GM12878 (cell line): ENCODE results near the gene UNCX. TPM values are rescaled to one million over a fixed set of nuclear protein-coding genes. Genes with fewer than 3 reads are reported as not detected.

Experiments used
- ATAC-seq: fragments of 200-7000 bp; cut with Tn5 transposase; 3 replicates; pipeline ENCODE4 v1.9.1; 2020; ENCODE audit warnings: mild to moderate bottlenecking, moderate library complexity
- BruUV-seq: library from RNA; stranded (reverse); fragments of 400-500 nt; replicated peaks from 2 replicates; lab custom pipeline; 2021; lab: Mats Ljungman, UMichigan
- CTCF ChIA-PET: fragments of 300-600 bp; sonication (Branson Sonifier 250); formaldehyde crosslinking; extraction: SDS; loops from one replicate; lab custom pipeline; 2021; ENCODE audit warnings: inconsistent platforms; lab: Yijun Ruan, JAX
- POLR2A ChIA-PET: fragments of 350-600 bp; formaldehyde crosslinking; extraction: SDS; loops from one replicate; lab custom pipeline; 2021; ENCODE audit warnings: inconsistent platforms; lab: Charles Lee
- RAD21 ChIA-PET: fragments of 300-600 bp; sonication (Branson Sonifier 250); formaldehyde crosslinking; loops from one replicate; lab custom pipeline; 2023; ENCODE audit warnings: antibody characterized with exemption; ENCODE audit not compliant: unreplicated experiment; lab: Charles Lee
- SMC1A ChIA-PET: fragments of 300-600 bp; sonication (Branson Sonifier 250); formaldehyde crosslinking; loops from one replicate; lab custom pipeline; 2023; ENCODE audit not compliant: unreplicated experiment, uncharacterized antibody; lab: Charles Lee
- DNase-seq: peaks from one replicate; pipeline ENCODE4 v3.0.0-alpha.2; 2011; ENCODE audit warnings: low read depth, low spot score
- FAIRE-seq: peaks from 3 replicates; lab custom pipeline; 2011; peaks lifted over from hg19 to GRCh38; lab: Jason Lieb, UNC
- H2AFZ ChIP-seq: 2 replicates; pipeline ENCODE4 v1.6.0; 2011; ENCODE audit warnings: low read depth, low read length, control low read depth; ENCODE audit not compliant: control insufficient read depth
- H3K27ac ChIP-seq: 2 replicates; pipeline ENCODE4 v1.5.1; 2011; ENCODE audit warnings: control low read depth; ENCODE audit not compliant: control insufficient read depth, insufficient read depth
- H3K27me3 ChIP-seq, 2 experiments: replicated peaks in 1 of 2; 2 replicates each; pipeline versions ENCODE4 v1.6.0 to v1.6.1; 2011; ENCODE audit warnings: low read length in 1 of 2; ENCODE audit not compliant: control insufficient read depth in 2 of 2, insufficient read depth in 2 of 2
- H3K36me3 ChIP-seq, 2 experiments: 2 replicates each; pipeline ENCODE4 v1.5.1; 2011; ENCODE audit warnings: low read length in 1 of 2; ENCODE audit not compliant: control insufficient read depth in 2 of 2, insufficient read depth in 2 of 2
- H3K4me1 ChIP-seq: 2 replicates; pipeline ENCODE4 v1.6.1; 2011; ENCODE audit warnings: mild to moderate bottlenecking, low read length, moderate library complexity, mixed read lengths; ENCODE audit not compliant: control insufficient read depth, insufficient read depth
- H3K4me2 ChIP-seq: 2 replicates; pipeline ENCODE4 v1.6.0; 2011; ENCODE audit warnings: control low read depth; ENCODE audit not compliant: control insufficient read depth, insufficient read depth
- H3K4me3 ChIP-seq: fragments of 200-600 bp; sonication (generic); 2 replicates; pipeline ENCODE4 v1.5.1; 2016
- H3K79me2 ChIP-seq: 2 replicates; pipeline ENCODE4 v1.6.0; 2011; ENCODE audit warnings: low read length; ENCODE audit not compliant: control insufficient read depth, insufficient read depth
- H3K9ac ChIP-seq: 2 replicates; pipeline ENCODE4 v1.8.0; 2011; ENCODE audit warnings: low read length, control low read depth, mixed read lengths; ENCODE audit not compliant: control insufficient read depth, insufficient read depth
- H3K9me3 ChIP-seq: replicated peaks from 3 replicates; pipeline ENCODE4 v1.5.1; 2011; ENCODE audit warnings: mild to moderate bottlenecking, low read length; ENCODE audit not compliant: control insufficient read depth, insufficient read depth
- H4K20me1 ChIP-seq: 2 replicates; pipeline ENCODE4 v1.6.0; 2011; ENCODE audit not compliant: control insufficient read depth, insufficient read depth
- ELK1 ChIP-seq: IDR thresholded peaks from 2 replicates; pipeline ENCODE4 v1.6.1; 2012; ENCODE audit warnings: low read depth, low read length, improper control_type of control experiment
- ETV6 ChIP-seq, 2 experiments: fragments of 450-650 bp in 1 of 2; IDR thresholded peaks in 1 of 2; conservative IDR thresholded peaks in 1 of 2; 2 replicates each; pipeline ENCODE4 v1.6.1; 2014; ENCODE audit warnings: antibody characterized with exemption in 1 of 2, borderline replicate concordance in 1 of 2, low read depth in 1 of 2, mild to moderate bottlenecking in 1 of 2, moderate library complexity in 1 of 2
- JUNB ChIP-seq: IDR thresholded peaks from 2 replicates; pipeline ENCODE4 v1.6.1; 2016; ENCODE audit warnings: antibody characterized with exemption, mild to moderate bottlenecking
- YBX1 ChIP-seq: fragments of 450-650 bp; IDR thresholded peaks from 2 replicates; pipeline ENCODE4 v1.6.1; 2016; ENCODE audit warnings: antibody characterized with exemption
- WGBS: methylation state at CpG from one replicate; pipeline ENCODE4 v1.1.6; 2016; ENCODE audit warnings: low lambda C conversion rate; ENCODE audit not compliant: insufficient replicate concordance, insufficient coverage; ENCODE audit errors: missing lambda C conversion rate; 5-methylcytosine and 5-hydroxymethylcytosine counted together
- in situ Hi-C: fragments of 300-500 bp; cut with MboI; formaldehyde crosslinking; loops from 9 replicates; pipeline ENCODE4 v1.14.3; 2018; ENCODE audit warnings: mixed read lengths
- intact Hi-C: fragments of 100-400 bp; cut with micrococcal nuclease; formaldehyde crosslinking; loops from one replicate; pipeline ENCODE4 v1.14.2; 2022; ENCODE audit not compliant: unreplicated experiment
- polyA plus RNA-seq, 11 experiments: library from polyadenylated mRNA; depleted of rRNA in 4 of 11; unstranded in 6 of 11; stranded (reverse) in 5 of 11; fragments of >200 nt; fragmentation: Nextera tagmentation in 4 of 11; fragmentation: Illumina TruSeq in 1 of 11; extraction: Ambion mirVana in 4 of 11; extraction: Trizol in 1 of 11; gene quantifications; 1 replicate in 1 of 11; 2 replicates in 10 of 11; pipeline versions ENCODE4 v1.2.1 to v1.2.3, GENCODE V29; 2011 to 2016; ENCODE audit warnings: inconsistent platforms in 2 of 11, missing spikeins in 2 of 11, low read depth in 1 of 11
- total RNA-seq, 4 experiments: library from RNA; depleted of rRNA in 3 of 4; stranded (reverse); fragments of >200 nt in 3 of 4; fragmentation: Illumina TruSeq in 1 of 4; extraction: Trizol in 1 of 4; gene quantifications; 2 replicates each; pipeline versions ENCODE4 v1.2.1 to v1.2.3, GENCODE V29; 2013 to 2021

The UNCX gene
- total and polyA plus RNA-seq, 10 of the 15 experiments (the other 5 are each of a cell fraction or from before 2014, with no cell fraction given) = not detected

- Histone ChIP-seq H3K79me2 (no peaks in the 10 kb centered on the region), H3K27me3 (no peaks in the 10 kb centered on the region), H3K4me2 (no peak overlapping the region), H3K27ac (no peak overlapping the region), H3K36me3 (no peaks in the 10 kb centered on the region), H3K4me1 (no peaks in the 10 kb centered on the region), H3K9ac (no peak overlapping the region), H3K4me3 (no peak overlapping the region), H3K9me3 (peaks cover 2% of the 10 kb centered on the region; the same call in 2 of the 3 replicates), H2AFZ (no peak overlapping the region), H4K20me1 (no peaks in the 10 kb centered on the region)
- 85% methylated on average over 54 of the region's 61 CpGs for WGBS
- FAIRE-seq (no peak), DNase-seq (no peak), ATAC-seq (no peak)
- TF ChIP-seq JUNB (no peak), YBX1 (no peak), ETV6 (conservative IDR thresholded peaks at IDR 0.05 in 1 of 2, IDR thresholded peaks at IDR 0.05 in 1 of 2; ENCODE audit: borderline replicate concordance in 1 of 2, low read depth in 1 of 2) (no peak), ELK1 (no peak)
- CTCF ChIA-PET = no interaction called here
- BruUV-seq = no TSS peak
- intact Hi-C loops (no loop called here), in situ Hi-C loops (no loop called here)
- SMC1A ChIA-PET = no interaction called here
- RAD21 ChIA-PET = no interaction called here
- POLR2A ChIA-PET = no interaction called here
These were observed 43.0 kb downstream of the UNCX start for GRCh38 chr7:1275451-1276381.
